A549 (cell line): ENCODE measurements around the gene GAS7. TPM values are rescaled to one million over a fixed set of nuclear protein-coding genes. Genes with fewer than 3 reads are reported as not detected.

Source experiments
- ATAC-seq, 2 experiments: fragments of 200-7000 bp in 1 of 2; fragments of >200 bp in 1 of 2; cut with Nextera tagmentation in 1 of 2; cut with Tn5 transposase in 1 of 2; 3 replicates each; pipeline versions ENCODE4 v1.8.0 to v1.9.1; 2018 to 2020; ENCODE audit warnings: mild to moderate bottlenecking in 1 of 2, moderate library complexity in 1 of 2
- CTCF ChIA-PET: fragments of 300-600 bp; sonication (Branson Sonifier 250); formaldehyde crosslinking; extraction: SDS; loops from one replicate; lab custom pipeline; 2021; ENCODE audit warnings: antibody characterized with exemption, inconsistent platforms; lab: Yijun Ruan, JAX
- POLR2A ChIA-PET: fragments of 350-600 bp; formaldehyde crosslinking; extraction: SDS; loops from one replicate; lab custom pipeline; 2021; ENCODE audit warnings: antibody characterized with exemption, inconsistent platforms; lab: Yijun Ruan, JAX
- DNase-seq, 2 experiments: peaks; one replicate each; pipeline versions ENCODE4 v3.0.0 to v3.0.0-alpha.2; 2011 to 2016; ENCODE audit warnings: low read depth in 1 of 2, low spot score in 1 of 2
- FAIRE-seq: peaks from 2 replicates; lab custom pipeline; 2011; peaks lifted over from hg19 to GRCh38; lab: Jason Lieb, UNC
- H3K27ac ChIP-seq, 2 experiments: fragments of >200 bp; sonication (Bioruptor Twin); formaldehyde crosslinking; 3 replicates each; pipeline ENCODE4 v1.5.1; 2016 to 2017
- H3K4me1 ChIP-seq: fragments of >200 bp; sonication (Bioruptor Twin); formaldehyde crosslinking; 3 replicates; pipeline ENCODE4 v1.6.1; 2016
- H3K4me2 ChIP-seq: fragments of >200 bp; sonication (Bioruptor Twin); formaldehyde crosslinking; 3 replicates; pipeline ENCODE4 v1.6.1; 2016
- H3K4me3 ChIP-seq: fragments of >200 bp; sonication (Bioruptor Twin); formaldehyde crosslinking; 3 replicates; pipeline ENCODE4 v1.5.1; 2016
- H3K9me3 ChIP-seq: fragments of >200 bp; sonication (Bioruptor Twin); formaldehyde crosslinking; 3 replicates; pipeline ENCODE4 v1.6.1; 2016
- BHLHE40 ChIP-seq: IDR thresholded peaks from 2 replicates; pipeline ENCODE4 v1.6.1; 2012; ENCODE audit warnings: low read depth, low read length, inconsistent platforms
- CBX2 ChIP-seq: fragments of 200-600 bp; sonication (generic); IDR thresholded peaks from 2 replicates; pipeline ENCODE4 v1.6.1; 2016; ENCODE audit warnings: low read depth, mild to moderate bottlenecking, borderline replicate concordance
- EP300 ChIP-seq, 2 experiments: fragments of >200 bp; sonication (Bioruptor Twin); formaldehyde crosslinking; IDR thresholded peaks; 2 replicates in 1 of 2; 3 replicates in 1 of 2; pipeline ENCODE4 v1.6.1; 2016 to 2017
- ESRRA ChIP-seq: fragments of 150-350 bp; IDR thresholded peaks from 2 replicates; pipeline ENCODE4 v1.6.1; 2014; ENCODE audit warnings: mild to moderate bottlenecking, low read length, borderline replicate concordance
- FOSB ChIP-seq: fragments of 250-450 bp; sonication (Bioruptor Pico); IDR thresholded peaks from 2 replicates; pipeline ENCODE4 v1.5.0; 2020; ENCODE audit warnings: mild to moderate bottlenecking, moderate library complexity
- FOXS1 ChIP-seq: fragments of 250-450 bp; sonication (Bioruptor Pico); IDR thresholded peaks from 2 replicates; pipeline ENCODE4 v1.5.0; 2020; ENCODE audit warnings: mild to moderate bottlenecking, moderate library complexity
- HEYL ChIP-seq: fragments of 250-450 bp; sonication (Bioruptor Pico); IDR thresholded peaks from 2 replicates; pipeline ENCODE4 v1.8.0; 2021; ENCODE audit warnings: mild to moderate bottlenecking, moderate library complexity
- JUNB ChIP-seq: fragments of >200 bp; sonication (Bioruptor Twin); formaldehyde crosslinking; IDR thresholded peaks from 2 replicates; pipeline ENCODE4 v1.6.1; 2016
- NPAS2 ChIP-seq: fragments of 250-450 bp; sonication (Bioruptor Pico); IDR thresholded peaks from 2 replicates; pipeline ENCODE4 v1.8.0; 2022; ENCODE audit warnings: mild to moderate bottlenecking, moderate library complexity, borderline replicate concordance
- NR3C1 ChIP-seq: fragments of >200 bp; sonication (Bioruptor Twin); formaldehyde crosslinking; IDR thresholded peaks from 3 replicates; pipeline ENCODE4 v1.6.1; 2017
- PHF8 ChIP-seq: fragments of 200-600 bp; sonication (generic); IDR thresholded peaks from 2 replicates; pipeline ENCODE4 v1.6.1; 2016; ENCODE audit warnings: low read depth, mild to moderate bottlenecking, antibody characterized with exemption, moderate library complexity, borderline replicate concordance
- RAD21 ChIP-seq, 2 experiments: fragments of >200 bp in 1 of 2; sonication (Bioruptor Twin) in 1 of 2; formaldehyde crosslinking in 1 of 2; IDR thresholded peaks in 1 of 2; conservative IDR thresholded peaks in 1 of 2; 2 replicates in 1 of 2; 3 replicates in 1 of 2; pipeline ENCODE4 v1.6.1; 2012 to 2018; ENCODE audit warnings: inconsistent platforms in 1 of 2
- RARB ChIP-seq: fragments of 250-450 bp; sonication (Bioruptor Pico); IDR thresholded peaks from 2 replicates; pipeline ENCODE4 v1.8.0; 2021; ENCODE audit warnings: mild to moderate bottlenecking, moderate library complexity
- RCOR1 ChIP-seq: fragments of 150-350 bp; IDR thresholded peaks from 2 replicates; pipeline ENCODE4 v1.6.1; 2014; ENCODE audit warnings: antibody characterized with exemption, low read length, low read depth
- SREBF2 ChIP-seq: fragments of 450-650 bp; IDR thresholded peaks from 2 replicates; pipeline ENCODE4 v1.6.1; 2014; ENCODE audit warnings: mild to moderate bottlenecking, moderate library complexity
- TFCP2L1 ChIP-seq: fragments of 250-450 bp; sonication (Bioruptor Pico); IDR thresholded peaks from 2 replicates; pipeline ENCODE4 v1.5.0; 2021; ENCODE audit warnings: mild to moderate bottlenecking
- ZFP36 ChIP-seq: fragments of 450-650 bp; IDR thresholded peaks from 2 replicates; pipeline ENCODE4 v1.6.1; 2014; ENCODE audit warnings: borderline replicate concordance; ENCODE audit not compliant: partially characterized antibody
- ZNF302 ChIP-seq: fragments of 250-450 bp; sonication (Bioruptor Pico); IDR thresholded peaks from 2 replicates; pipeline ENCODE4 v1.9.0; 2021; ENCODE audit warnings: inconsistent platforms, mild to moderate bottlenecking, moderate library complexity
- WGBS: methylation state at CpG from one replicate; pipeline ENCODE4 v1.1.6; 2017; ENCODE audit errors: missing lambda C conversion rate; 5-methylcytosine and 5-hydroxymethylcytosine counted together
- polyA plus RNA-seq, 4 experiments: library from polyadenylated mRNA; depleted of rRNA in 3 of 4; stranded (reverse); fragments of >200 nt; fragmentation: RNase III in 1 of 4; extraction: RNeasy Plus Mini Kit Qiagen cat#74134 plus additional on column Dnase treatment in 1 of 4; gene quantifications; 2 replicates in 3 of 4; 3 replicates in 1 of 4; pipeline ENCODE4 v1.2.3, GENCODE V29; 2011 to 2017
- TF ChIP-seq, protein P1 (sequence below): fragments of 200-600 bp; sonication (generic); IDR thresholded peaks from 2 replicates; pipeline ENCODE4 v1.6.1; 2016; ENCODE audit warnings: antibody characterized with exemption, mild to moderate bottlenecking, moderate library complexity
- TF ChIP-seq, protein P2 (sequence below): IDR thresholded peaks from 2 replicates; pipeline ENCODE4 v1.6.1; 2012
- TF ChIP-seq, protein P3 (sequence below): fragments of 450-650 bp; IDR thresholded peaks from 2 replicates; pipeline ENCODE4 v1.6.1; 2014; ENCODE audit warnings: antibody characterized with exemption
- TF ChIP-seq, protein P4 (sequence below): IDR thresholded peaks from 2 replicates; pipeline ENCODE4 v1.6.1; 2012

The GAS7 gene
- polyA plus RNA-seq, 2 of the 4 experiments (the other 2 are of a cell fraction) = 1.3 to 1.5 TPM

DNA sequence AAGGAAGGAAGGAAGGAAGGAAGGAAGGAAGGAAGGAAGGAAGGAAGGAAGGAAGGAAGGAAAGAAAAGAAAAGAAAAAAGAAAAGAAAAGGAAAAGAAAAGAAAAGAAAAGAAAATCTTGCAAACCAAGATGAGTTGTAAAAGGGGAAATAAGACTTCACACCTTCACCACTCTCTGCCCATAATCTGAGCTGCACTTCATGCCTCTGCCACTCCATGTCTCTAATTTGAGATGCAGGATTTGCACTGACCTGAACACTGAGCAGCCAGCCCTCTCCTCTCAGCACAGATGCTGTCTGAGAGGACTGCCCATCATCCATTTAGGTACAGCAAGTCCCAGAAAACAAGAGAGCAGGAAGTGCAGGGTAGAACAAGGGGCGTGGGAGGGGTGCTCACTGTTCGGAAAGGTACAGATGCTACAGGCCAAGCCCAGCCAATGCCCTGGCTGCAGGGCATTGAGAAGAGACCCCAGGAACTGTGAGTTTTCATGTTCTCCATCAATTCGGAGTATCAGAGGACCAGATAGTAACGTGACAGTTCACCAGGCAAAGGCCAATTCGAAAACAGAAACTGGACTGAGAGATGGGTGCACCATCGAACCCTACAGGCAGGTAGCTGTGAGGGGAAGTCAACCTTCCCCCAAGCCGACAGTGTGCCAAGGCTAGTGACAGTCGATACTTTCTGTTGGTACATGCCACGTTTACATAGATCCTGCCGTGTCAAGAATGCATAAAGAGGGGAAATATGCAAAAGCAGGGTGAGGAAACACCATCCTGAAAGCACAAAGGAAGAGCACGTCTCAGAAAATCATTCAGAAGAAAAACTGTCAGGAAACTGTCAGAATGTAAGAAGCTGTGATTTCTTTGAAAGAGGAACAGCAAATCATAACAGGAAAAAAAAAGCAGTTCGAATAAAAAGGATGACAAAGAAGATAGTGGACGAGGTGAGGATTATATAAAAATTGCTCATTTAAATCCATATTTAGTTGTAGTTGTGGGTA lies 151.3 kb downstream of the GAS7 start:
- ChIA-PET CTCF (interaction anchor here (0.7 kb wide), 1 partner anchor 1066 kb away, joined by 3 read pairs; no protein-coding TSS in a partner anchor), POLR2A (no interaction called here)
- FAIRE-seq (no peak), DNase-seq (no peak), ATAC-seq (no peak; a peak in 1 of 6 replicates)
- no peaks in the 10 kb centered on the region for H3K9me3 ChIP-seq
- no peak overlapping the region for H3K4me3 ChIP-seq
- H3K4me2 ChIP-seq = peak overlapping the region; percentile 15; the same call in 1 of the 3 replicates
- H3K27ac ChIP-seq = no peak overlapping the region
- no peak for TF ChIP-seq RCOR1
- TF ChIP-seq RARB = no peak
- TF ChIP-seq, protein P1, sequence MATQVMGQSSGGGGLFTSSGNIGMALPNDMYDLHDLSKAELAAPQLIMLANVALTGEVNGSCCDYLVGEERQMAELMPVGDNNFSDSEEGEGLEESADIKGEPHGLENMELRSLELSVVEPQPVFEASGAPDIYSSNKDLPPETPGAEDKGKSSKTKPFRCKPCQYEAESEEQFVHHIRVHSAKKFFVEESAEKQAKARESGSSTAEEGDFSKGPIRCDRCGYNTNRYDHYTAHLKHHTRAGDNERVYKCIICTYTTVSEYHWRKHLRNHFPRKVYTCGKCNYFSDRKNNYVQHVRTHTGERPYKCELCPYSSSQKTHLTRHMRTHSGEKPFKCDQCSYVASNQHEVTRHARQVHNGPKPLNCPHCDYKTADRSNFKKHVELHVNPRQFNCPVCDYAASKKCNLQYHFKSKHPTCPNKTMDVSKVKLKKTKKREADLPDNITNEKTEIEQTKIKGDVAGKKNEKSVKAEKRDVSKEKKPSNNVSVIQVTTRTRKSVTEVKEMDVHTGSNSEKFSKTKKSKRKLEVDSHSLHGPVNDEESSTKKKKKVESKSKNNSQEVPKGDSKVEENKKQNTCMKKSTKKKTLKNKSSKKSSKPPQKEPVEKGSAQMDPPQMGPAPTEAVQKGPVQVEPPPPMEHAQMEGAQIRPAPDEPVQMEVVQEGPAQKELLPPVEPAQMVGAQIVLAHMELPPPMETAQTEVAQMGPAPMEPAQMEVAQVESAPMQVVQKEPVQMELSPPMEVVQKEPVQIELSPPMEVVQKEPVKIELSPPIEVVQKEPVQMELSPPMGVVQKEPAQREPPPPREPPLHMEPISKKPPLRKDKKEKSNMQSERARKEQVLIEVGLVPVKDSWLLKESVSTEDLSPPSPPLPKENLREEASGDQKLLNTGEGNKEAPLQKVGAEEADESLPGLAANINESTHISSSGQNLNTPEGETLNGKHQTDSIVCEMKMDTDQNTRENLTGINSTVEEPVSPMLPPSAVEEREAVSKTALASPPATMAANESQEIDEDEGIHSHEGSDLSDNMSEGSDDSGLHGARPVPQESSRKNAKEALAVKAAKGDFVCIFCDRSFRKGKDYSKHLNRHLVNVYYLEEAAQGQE = no peak
- TF ChIP-seq ZFP36 = no peak
- TF ChIP-seq, protein P2, sequence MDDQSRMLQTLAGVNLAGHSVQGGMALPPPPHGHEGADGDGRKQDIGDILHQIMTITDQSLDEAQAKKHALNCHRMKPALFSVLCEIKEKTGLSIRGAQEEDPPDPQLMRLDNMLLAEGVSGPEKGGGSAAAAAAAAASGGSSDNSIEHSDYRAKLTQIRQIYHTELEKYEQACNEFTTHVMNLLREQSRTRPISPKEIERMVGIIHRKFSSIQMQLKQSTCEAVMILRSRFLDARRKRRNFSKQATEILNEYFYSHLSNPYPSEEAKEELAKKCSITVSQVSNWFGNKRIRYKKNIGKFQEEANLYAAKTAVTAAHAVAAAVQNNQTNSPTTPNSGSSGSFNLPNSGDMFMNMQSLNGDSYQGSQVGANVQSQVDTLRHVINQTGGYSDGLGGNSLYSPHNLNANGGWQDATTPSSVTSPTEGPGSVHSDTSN = no peak
- no peak for TF ChIP-seq HEYL (CRISPR knock-in tag)
- TF ChIP-seq, protein P3, sequence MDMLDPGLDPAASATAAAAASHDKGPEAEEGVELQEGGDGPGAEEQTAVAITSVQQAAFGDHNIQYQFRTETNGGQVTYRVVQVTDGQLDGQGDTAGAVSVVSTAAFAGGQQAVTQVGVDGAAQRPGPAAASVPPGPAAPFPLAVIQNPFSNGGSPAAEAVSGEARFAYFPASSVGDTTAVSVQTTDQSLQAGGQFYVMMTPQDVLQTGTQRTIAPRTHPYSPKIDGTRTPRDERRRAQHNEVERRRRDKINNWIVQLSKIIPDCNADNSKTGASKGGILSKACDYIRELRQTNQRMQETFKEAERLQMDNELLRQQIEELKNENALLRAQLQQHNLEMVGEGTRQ = no peak
- no peak for TF ChIP-seq ZNF302 (CRISPR knock-in tag)
- TF ChIP-seq BHLHE40 = no peak
- TF ChIP-seq EP300 (IDR thresholded peaks at IDR 0.05) = no peak
- no peak for TF ChIP-seq TFCP2L1 (CRISPR knock-in tag)
- TF ChIP-seq, protein P4, sequence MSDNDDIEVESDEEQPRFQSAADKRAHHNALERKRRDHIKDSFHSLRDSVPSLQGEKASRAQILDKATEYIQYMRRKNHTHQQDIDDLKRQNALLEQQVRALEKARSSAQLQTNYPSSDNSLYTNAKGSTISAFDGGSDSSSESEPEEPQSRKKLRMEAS = no peak
- TF ChIP-seq FOSB (CRISPR knock-in tag) = no peak
- no peak for TF ChIP-seq CBX2
- WGBS = 21% methylated on average over 13 of the region's 13 CpGs
- H3K4me1 ChIP-seq = no peaks in the 10 kb centered on the region

DNA sequence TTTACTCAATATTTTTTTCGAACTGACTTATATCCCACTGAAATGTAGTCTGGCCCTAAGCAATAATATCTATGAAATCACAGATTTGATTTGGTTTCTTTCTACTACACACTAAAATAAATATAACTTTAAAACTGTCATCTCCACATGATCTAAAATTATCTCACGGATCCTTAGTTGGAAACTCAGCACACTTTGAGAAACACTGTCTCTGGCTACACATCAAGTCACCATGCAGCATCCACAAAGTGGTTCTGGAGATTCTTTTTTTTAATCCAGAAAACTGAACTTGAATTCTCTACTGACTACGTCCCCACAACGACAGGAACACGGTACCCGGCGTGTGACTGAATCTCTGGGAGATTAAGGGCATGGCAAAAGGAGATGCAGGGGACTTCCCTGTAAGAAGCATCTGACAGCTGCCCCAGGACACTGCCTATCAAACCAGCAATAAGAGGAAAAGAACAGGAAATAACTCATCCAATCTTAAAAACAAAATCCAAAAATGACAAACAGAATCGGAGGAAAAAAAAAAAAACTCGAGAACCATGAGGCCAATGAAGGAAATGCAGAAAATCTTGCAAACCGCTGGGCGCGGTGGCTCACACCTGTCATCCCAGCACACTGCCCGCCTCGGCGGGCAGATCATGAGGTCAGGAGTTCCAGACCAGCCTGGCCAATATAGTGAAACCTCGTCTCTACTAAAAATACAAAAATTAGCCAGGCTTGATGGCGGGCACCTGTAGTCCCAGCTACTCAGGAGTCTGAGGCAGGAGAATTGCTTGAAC lies 152.3 kb downstream of the GAS7 start:
- peaks cover 7% of the 10 kb centered on the region for H3K4me1 ChIP-seq
- FAIRE-seq (no peak), ATAC-seq (no peak)
- CTCF ChIA-PET = no interaction called here
- H3K9me3 ChIP-seq = no peaks in the 10 kb centered on the region
- no peak for TF ChIP-seq NR3C1
- no peak for TF ChIP-seq RAD21 (conservative IDR thresholded peaks at IDR 0.05 in 1 of 2, IDR thresholded peaks at IDR 0.05 in 1 of 2)
- no peak for TF ChIP-seq BHLHE40
- TF ChIP-seq TFCP2L1 (CRISPR knock-in tag) = no peak
- TF ChIP-seq JUNB = no peak
- TF ChIP-seq ZFP36 = no peak
- no peak for TF ChIP-seq PHF8
- TF ChIP-seq ESRRA = no peak
- no peak for TF ChIP-seq SREBF2
- no peak for TF ChIP-seq FOXS1 (CRISPR knock-in tag)
- no peak for TF ChIP-seq RCOR1
- TF ChIP-seq NPAS2 (CRISPR knock-in tag) = no peak
- TF ChIP-seq, all 56 proteins: peak for 0
- WGBS = 61% methylated on average over 17 of the region's 17 CpGs
- Histone ChIP-seq H3K4me2 (no peak overlapping the region), H3K27ac (no peak overlapping the region), H3K4me3 (no peak overlapping the region)
- no peak for DNase-seq
- POLR2A ChIA-PET = no interaction called here
